ENCODE data around the gene CD48.

Gene CD48
- total RNA-seq = 181 to 301 (median 260) reads per million in 3 experiments

- peak; percentile 80 for DNase-seq
These were observed at the start of gene CD48 for GRCh38 chr1:160711602-160712311. Gene CD48, minus strand, starts transcription at chr1:160711822. Its CDS starts 59 bp downstream, at chr1:160711763.

GRCh38 chr1:160761046-160761445 is 49.4 kb upstream of the CD48 start:
- no peak for DNase-seq

GRCh38 chr1:160759740-160760139 is 48.1 kb upstream of the CD48 start:
- DNase-seq = no peak

GRCh38 chr1:160758521-160758920 is 46.9 kb upstream of the CD48 start:
- DNase-seq = no peak

GRCh38 chr1:160756849-160757201 is 45.2 kb upstream of the CD48 start:
- no peak for DNase-seq

- DNase-seq = no peak
These were observed 44.6 kb upstream of the CD48 start for GRCh38 chr1:160755911-160756848.

- DNase-seq = no peak
These were observed 43.8 kb upstream of the CD48 start for GRCh38 chr1:160755461-160755860.

- DNase-seq = no peak
These were observed 42.0 kb upstream of the CD48 start for GRCh38 chr1:160753594-160753993.

- no peak for DNase-seq
These were observed 41.3 kb upstream of the CD48 start for GRCh38 chr1:160752924-160753323.

GRCh38 chr1:160752406-160752805 is 40.8 kb upstream of the CD48 start:
- DNase-seq = no peak

GRCh38 chr1:160750608-160751007 is 39.0 kb upstream of the CD48 start:
- DNase-seq = no peak

GRCh38 chr1:160748878-160749269 is 37.3 kb upstream of the CD48 start:
- DNase-seq = no peak

- no peak for DNase-seq
These were observed 36.7 kb upstream of the CD48 start for GRCh38 chr1:160748181-160748877.

- DNase-seq = no peak
These were observed 36.1 kb upstream of the CD48 start for GRCh38 chr1:160747717-160748116.

- DNase-seq = no peak
These were observed 35.3 kb upstream of the CD48 start for GRCh38 chr1:160746836-160747500.

GRCh38 chr1:160745551-160745950 is 33.9 kb upstream of the CD48 start:
- DNase-seq = no peak

GRCh38 chr1:160744852-160745520 is 33.4 kb upstream of the CD48 start:
- no peak for DNase-seq

- DNase-seq = no peak
These were observed 32.7 kb upstream of the CD48 start for GRCh38 chr1:160744199-160744851.

GRCh38 chr1:160743266-160743665 is 31.6 kb upstream of the CD48 start:
- DNase-seq = no peak

- no peak for DNase-seq
These were observed 31.0 kb upstream of the CD48 start for GRCh38 chr1:160742428-160743127.
